Adrenal gland (tissue), 5 donors: ENCODE results near the gene NPAS3.

Source experiments
- CTCF ChIP-seq, 6 experiments: fragments of 450-650 bp in 4 of 6; fragments of 200-600 bp in 2 of 6; sonication (generic) in 1 of 6; IDR thresholded peaks; 1 replicate in 5 of 6; 2 replicates in 1 of 6; pipeline versions ENCODE4 v1.5.1 to v1.8.0; 2016 to 2021; ENCODE audit warnings: antibody characterized with exemption in 6 of 6, mild to moderate bottlenecking in 2 of 6, moderate library complexity in 1 of 6
- POLR2A ChIP-seq, 2 donors: fragments of 450-650 bp; IDR thresholded peaks; one replicate each; pipeline ENCODE4 v1.6.1; 2017; ENCODE audit warnings: antibody characterized with exemption in 2 of 2, mild to moderate bottlenecking in 2 of 2, moderate library complexity in 1 of 2
- donor health status: DM: no; HTN: no; CAD: no.

- TF ChIP-seq CTCF (IDR thresholded peaks at IDR 0.05) (no peak), POLR2A (IDR thresholded peaks at IDR 0.05) (no peak)
Measured at GRCh38 chr14:33163600-33163999, 224.9 kb downstream of the NPAS3 start.
